ENCODE data around the gene MAPRE3.

MAPRE3 gene

DNA sequence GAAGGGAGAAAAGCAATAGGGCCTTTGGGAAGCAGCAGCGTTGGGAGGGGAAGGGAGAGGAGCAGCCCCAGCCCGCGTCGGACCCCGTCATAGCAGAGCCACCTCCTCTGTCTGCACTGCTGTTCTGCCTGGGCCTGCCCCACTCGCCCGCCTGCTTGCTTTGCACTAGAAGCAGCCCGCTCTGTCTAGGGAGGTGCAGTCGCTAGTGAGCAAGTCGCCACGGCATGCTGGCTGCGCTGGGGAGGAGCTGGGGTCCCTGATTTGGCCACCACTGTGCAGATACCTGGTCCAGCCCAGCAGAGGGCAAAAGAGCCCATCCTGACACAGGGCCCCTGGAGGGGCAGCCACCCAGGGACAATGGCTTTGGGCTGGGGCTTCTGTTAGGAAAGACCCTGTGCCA, 54.4 kb downstream of the MAPRE3 start:
- H3K27ac ChIP-seq, result no peak overlapping the region
- TF ChIP-seq, protein P1, sequence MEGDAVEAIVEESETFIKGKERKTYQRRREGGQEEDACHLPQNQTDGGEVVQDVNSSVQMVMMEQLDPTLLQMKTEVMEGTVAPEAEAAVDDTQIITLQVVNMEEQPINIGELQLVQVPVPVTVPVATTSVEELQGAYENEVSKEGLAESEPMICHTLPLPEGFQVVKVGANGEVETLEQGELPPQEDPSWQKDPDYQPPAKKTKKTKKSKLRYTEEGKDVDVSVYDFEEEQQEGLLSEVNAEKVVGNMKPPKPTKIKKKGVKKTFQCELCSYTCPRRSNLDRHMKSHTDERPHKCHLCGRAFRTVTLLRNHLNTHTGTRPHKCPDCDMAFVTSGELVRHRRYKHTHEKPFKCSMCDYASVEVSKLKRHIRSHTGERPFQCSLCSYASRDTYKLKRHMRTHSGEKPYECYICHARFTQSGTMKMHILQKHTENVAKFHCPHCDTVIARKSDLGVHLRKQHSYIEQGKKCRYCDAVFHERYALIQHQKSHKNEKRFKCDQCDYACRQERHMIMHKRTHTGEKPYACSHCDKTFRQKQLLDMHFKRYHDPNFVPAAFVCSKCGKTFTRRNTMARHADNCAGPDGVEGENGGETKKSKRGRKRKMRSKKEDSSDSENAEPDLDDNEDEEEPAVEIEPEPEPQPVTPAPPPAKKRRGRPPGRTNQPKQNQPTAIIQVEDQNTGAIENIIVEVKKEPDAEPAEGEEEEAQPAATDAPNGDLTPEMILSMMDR (conservative IDR thresholded peaks at IDR 0.05), result no peak

DNA sequence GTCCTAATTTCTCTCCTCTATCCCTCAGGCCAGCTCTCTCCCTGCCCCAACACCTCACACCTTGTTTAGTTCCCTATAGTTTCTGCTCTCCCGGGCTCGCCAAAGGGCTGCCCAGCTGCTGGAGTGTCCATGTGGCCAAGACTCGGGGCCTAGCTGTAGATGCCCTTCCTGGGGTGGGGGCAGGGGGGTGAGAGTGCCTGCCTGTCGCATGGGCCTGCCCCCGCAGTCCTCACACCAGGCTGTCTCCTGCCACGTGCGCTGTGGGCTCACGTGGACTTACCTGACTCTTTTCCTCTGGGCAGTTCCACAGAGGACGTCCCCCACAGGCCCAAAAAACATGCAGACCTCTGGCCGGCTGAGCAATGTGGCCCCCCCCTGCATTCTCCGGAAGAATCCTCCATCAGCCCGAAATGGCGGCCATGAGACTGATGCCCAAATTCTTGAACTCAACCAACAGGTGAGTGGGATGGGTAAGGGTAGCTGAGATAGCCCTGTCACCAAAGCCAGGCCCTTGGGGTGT, 54.9 kb downstream of the MAPRE3 start:
- TF ChIP-seq, protein P1 (conservative IDR thresholded peaks at IDR 0.05), result no peak
- no peak overlapping the region for H3K27ac ChIP-seq

DNA sequence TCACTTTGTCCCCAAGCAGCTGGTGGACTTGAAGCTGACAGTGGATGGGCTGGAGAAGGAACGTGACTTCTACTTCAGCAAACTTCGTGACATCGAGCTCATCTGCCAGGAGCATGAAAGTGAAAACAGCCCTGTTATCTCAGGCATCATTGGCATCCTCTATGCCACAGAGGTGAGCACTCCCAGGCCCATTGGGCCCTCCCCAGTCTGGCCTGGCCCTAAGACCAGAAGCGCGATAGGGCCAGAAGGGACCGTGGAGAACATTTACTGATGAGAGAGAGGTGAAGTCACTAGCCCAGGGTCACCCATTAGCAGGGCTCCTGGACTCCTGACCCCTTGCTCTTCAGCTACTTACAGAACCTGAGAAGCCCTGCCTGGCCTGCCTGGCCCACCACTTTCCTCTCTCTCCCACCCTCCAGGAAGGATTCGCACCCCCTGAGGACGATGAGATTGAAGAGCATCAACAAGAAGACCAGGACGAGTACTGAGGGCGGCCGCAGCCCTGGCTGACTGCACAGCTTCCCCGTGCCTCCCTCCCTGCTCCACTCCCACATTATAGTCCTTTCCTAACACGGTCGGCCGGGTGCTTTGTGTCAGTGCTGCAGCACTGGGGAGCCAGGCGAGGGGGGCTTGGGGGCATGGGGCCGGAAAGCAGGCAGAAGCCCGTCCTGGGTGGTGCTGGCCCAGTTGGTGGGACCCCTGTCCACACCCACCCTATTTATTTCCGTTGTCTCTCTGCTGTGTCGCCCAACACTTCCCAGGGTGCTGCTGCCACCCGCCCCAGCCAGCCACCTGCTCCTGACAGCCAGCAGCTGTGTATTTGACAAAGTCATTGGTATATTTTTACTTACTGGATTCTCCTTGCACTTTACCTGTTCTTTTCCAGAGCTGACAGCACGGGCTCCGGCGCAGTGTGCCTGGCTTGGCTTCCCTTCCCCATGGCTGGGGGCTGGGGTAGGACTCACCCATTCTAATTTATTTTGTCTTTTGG, 55.7 kb downstream of the MAPRE3 start:
- TF ChIP-seq, protein P1 (conservative IDR thresholded peaks at IDR 0.05), result no peak
- no peak overlapping the region for H3K27ac ChIP-seq

GRCh38 chr2:27027211-27027651, 56.8 kb downstream of the MAPRE3 start:
- TF ChIP-seq, protein P1 (conservative IDR thresholded peaks at IDR 0.05), result no peak
- no peak overlapping the region for H3K27ac ChIP-seq

GRCh38 chr2:27029051-27029450, 58.6 kb downstream of the MAPRE3 start:
- TF ChIP-seq, protein P1 (conservative IDR thresholded peaks at IDR 0.05), result no peak
- H3K27ac ChIP-seq, result no peak overlapping the region

DNA sequence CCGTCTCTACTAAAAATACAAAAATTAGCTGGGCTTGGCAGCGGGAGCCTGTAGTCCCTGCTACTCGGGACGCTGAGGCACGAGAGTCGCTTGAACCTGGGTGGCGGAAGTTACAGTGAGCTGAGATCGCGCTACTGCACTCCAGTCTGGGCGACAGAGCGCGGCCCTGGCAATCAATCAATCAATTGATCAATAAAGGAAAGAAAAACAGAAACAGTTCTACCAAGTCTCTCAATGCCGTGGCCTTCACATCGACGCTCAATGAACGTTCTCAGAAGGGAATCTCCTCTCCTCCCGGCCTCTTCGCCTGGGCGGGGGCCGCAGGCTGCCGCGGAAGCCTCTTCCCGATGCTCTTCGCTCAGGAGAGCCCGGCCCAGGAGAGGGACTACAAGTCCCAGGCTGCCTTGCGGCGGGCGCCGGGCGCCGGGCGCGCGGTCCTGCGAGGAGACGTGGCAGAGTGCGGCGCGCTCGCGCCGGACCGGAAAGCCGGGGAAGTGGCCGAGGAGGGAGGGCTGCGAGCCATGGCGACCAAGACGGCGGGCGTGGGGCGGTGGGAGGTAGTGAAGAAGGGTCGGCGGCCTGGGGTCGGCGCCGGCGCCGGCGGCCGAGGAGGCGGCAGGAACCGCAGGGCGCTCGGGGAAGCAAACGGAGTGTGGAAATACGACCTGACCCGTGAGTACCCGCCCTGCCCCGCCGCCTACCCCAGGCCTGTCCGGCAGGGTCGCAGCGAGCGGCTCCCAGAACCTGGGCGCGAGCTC, 62.2 kb downstream of the MAPRE3 start, which contains the start of gene TMEM214:
Gene TMEM214 (plus strand): TSS at position 471 of the 758 bp plus-strand sequence. CDS start 51 bp downstream, at position 522.
- peak within 1 kb of the TSS; percentile 79; the same call in 1 of the 2 replicates for H3K27ac ChIP-seq
- TF ChIP-seq, protein P1 (conservative IDR thresholded peaks at IDR 0.05), result no peak

Measured in VCaP (cell line).